Fibroblast of the conjunctiva (primary cell): ENCODE results near the gene CCDC116.
"Not testable (repeated sequence)": the region's sequence is repeated elsewhere in the genome, so short reads cannot be mapped to it uniquely, and the experiment has no call there.

ENCODE experiments used
- DNase-seq: peaks from one replicate; pipeline ENCODE4 v3.0.0-alpha.2; 2010; ENCODE audit warnings: low read depth

Gene CCDC116

DNA sequence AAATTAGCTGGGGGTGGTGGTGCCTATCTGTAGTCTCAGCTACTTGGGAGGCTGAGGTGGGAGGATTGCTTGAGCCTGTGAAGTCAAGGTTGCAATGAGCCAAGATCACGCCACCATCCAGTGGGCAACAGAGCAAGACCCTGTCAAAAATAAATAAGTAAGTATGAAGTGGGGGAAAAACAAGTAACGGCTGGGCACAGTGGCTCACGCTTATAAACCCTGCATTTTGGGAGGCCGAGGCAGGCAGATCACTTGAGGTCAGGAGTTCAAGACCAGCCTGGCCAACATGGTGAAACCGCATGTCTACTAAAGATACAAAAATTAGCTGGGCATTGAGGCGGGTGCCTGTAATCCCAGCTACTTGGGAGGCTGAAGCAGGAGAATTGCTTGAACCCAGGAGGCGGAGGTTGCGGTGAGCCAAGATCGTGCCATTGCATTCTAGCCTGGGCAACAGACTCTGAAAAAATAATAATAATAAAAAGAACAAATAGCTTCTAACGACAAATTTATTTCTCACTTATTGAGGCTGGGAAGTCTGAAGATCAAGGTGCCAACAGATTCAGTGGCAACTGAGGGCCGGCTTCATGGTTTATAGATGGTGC is 22.9 kb upstream of the CCDC116 start:
- not testable (repeated sequence) for DNase-seq

DNA sequence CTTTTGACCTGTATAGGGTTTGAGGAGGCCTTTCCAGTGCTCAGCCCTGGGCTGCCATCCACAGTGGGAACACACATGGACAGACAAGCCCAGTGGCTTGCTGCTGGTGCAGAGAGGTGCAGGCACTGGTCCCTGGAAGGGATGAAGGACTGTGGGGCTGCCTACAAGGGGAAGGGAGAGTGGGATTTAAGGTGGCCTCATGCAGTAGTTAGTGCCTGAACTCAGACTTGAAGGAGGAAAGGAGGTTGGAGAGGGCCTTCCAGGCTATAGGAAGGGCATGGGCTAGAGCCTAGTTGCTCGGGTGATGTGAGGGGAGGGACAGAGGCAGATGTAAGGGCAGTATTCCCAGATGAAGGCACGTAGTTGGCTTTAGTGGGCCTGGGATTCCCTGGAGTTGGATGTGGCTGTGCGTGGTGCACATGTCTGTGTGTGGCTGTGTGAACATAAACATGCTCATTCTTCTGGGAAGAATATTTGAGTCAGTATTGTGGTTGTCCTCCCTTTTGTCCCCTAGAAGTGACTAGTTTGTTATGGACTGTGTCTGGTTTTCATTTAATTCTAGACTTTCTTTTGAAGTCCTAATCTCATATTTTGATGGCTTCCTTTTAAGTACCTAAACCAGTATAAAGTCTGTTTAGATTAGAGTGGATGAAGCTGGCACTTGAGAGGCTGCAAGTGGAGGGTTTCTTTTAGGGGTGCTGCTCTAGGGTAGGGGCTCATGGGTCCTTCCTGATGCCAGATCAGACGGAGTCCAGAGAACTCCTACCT is 21.2 kb upstream of the CCDC116 start:
- no peak for DNase-seq

DNA sequence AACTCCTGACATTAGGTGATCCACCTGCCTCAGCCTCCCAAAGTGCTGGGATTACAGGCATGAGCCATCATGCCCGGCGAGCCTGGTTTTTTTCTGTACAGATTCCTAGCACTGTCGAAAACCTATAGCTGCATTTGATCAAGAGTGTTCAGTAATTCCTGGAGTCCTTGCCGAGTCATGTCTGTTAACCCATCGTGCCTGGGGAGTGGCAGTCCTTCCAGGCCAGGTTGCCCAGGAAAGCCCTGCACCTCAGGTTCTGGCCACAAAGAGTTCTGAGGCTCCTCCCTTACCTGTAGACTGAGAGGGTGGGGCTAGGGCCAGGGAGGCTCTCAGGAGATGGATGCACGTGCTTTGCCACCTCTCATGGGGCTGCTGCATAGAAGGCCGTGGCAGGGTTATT is 19.7 kb upstream of the CCDC116 start:
- DNase-seq, result no peak

DNA sequence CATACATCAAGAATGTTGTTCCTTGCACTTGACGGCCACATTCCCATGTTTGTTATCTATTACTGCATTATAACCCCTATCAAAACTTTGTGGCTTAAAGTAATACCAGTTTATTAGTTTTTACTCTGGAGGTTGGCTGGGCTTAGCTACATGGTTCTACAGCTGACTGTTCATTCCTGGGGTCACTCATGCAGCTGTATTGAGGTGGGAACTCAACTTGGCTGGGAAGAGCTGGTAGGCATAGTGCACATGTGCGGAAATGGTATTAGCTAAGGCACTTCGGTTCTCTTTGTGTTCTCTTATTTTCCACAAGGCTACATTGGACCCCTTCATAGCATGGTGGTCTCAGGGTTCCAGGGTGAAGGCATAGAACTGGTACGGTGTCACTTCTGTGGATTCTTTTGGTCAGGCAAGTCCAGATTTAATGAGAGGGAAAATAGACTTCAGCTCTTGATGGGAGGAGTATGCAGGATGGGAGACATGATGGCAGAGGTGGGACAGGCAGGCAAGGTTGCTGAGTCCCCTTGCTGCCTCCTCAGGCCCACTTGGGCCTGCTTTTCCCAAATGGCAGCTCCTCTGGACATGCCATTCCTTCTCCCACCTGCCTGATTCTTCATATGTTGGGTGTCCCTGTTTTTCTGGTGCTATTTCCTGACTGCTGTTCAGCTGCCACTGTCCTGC is 18.9 kb upstream of the CCDC116 start:
- DNase-seq, result no peak

DNA sequence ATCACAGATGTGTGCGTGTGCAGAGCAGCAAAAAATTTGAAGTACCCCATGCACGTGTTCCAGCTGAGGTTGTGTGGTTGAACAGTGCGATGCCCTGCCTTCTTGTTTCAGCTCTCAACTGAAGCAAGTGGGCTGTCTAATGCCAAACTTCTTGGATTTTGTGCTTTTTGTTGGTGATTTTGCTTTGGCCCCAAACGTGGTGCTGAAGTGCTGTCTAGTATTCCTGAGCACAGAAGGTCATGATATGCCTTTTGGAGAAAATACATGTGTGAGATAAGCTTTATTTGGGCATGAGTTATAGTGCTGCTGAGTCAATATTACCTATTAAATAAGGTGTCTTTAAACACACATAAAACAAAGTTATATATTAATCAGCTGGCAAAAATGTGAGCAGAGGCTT is 16.8 kb upstream of the CCDC116 start:
- no peak for DNase-seq

DNA sequence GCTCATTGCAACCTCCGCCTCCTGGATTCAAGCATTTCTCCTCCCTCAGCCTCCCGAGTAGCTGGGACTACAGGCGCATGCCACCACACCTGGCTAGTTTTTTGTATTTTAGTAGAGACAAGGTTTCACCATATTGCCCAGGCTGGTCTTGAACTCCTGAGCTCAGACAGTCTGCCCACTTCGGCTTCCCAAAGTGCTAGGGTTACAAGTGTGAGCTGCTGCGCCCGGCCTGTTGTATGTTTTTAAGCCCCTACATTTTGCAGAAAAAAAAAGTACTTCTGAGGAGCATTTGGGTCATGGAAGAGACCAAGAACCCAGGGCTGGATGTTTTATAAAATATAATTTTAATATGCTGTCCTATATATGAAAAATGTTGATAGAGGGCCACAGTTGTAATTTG is 15.2 kb upstream of the CCDC116 start:
- DNase-seq, result not testable (repeated sequence)

DNA sequence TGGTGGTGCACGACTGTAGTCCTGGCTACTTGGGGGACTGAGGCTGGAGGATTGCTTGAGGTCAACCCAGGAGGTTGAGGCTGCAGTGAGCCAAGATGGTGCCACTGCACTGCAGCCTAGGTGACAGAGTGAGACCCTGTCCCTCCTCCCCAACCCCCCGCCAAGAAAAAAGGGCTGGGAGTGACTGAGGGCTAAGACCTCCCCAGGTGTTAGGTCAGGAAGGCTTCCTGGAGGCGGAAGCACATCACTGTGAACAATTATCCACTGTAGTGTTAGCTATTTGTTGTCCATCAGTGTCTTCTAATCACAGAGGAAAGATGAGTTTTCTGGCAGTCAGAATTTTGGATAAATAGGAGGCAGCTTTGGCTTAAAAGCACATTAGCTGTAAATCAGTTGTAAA is 11.5 kb upstream of the CCDC116 start:
- no peak for DNase-seq

DNA sequence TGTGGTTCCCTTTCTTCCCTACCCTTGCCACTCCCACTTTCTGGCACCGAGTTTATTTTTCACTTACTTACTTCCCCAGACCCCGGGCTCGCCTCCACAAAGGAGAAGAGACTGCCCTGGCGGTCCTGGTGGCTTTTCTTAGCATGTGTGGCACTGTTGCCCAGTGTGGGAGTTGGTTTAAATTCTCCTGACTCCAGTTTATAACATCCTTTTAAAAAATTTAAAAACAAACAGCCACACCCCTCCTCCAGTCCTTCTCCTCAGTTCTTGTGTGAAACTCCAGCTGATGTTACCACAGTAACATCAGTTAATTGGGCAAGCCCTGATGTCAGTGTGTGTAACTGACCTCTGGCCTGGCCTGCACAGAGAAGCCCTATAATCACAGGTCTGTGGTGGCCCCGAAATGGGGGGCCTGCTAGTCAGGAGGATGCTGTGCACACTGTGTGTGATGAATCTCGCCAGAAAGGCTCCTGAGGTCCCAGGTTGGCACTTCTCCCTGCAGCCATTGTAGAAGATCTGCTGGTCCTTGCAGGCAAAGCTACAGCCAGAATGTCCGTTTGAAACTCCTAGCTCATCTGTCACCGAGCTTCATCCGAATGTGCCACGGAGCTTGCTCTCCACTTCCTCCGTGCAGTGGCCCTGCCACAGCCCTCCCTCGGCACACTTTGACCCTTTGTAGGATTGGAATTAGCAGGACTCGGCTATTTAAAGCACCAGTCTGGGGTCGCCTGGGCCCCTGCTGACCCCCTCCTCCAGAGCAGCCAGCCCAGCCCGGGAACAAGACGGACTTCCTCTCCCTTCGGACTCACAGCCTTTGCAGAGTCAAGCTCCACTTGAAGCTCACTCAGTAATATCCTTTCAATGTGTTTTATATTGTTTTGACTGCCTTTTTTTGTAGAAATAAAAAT is 10.3 kb upstream of the CCDC116 start:
- DNase-seq, result no peak

DNA sequence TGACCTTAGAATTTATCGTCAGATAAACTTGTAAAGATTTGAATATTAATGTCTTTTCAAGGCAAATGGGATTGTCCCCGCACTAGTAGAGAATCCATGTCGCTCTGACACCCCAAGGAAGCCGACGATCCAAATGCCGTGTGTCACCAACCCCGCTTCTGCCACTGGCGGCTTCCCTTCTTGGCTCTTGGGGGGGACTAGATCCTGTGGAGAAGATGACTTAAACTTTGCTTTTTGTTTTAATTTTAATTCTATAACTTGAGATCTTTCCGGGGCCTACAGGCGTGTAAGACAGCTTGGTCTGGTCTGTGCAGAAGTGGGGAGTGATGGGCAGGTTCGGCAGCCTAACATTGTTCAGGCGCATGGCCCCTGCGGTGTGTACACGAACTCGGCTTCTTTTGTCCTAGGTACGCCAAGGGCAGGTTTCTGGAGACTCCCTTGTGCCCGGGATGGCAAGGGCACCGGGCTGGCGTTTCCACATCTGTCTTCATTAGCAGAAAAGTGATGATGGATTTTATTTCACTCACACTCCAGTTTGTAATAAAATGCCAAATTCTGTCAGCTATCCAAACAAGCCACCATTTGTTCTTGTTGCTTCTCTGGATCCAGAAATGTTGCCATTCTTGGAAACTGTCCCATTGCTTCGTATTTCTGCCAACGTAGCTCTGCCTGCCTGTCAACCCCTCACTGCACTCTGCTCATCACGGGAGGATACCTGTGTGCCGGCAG is 9.5 kb upstream of the CCDC116 start:
- DNase-seq, result no peak

DNA sequence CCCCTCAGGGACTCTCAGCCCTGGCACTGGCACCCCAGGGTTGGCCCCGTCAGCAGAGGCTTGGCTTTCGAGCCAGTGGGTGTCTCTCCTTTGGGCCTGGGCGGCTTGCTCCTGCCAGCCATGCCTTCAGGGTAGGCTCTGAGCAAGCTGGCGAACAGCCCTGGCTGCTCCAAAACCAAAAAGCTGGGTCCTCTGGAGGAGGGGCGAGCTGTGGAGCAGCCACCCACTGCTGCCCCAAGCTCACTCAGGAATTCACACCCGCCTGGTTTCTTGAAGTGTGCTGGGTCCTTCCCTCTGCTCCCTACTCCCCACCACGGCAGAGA is 9.0 kb upstream of the CCDC116 start:
- no peak for DNase-seq

DNA sequence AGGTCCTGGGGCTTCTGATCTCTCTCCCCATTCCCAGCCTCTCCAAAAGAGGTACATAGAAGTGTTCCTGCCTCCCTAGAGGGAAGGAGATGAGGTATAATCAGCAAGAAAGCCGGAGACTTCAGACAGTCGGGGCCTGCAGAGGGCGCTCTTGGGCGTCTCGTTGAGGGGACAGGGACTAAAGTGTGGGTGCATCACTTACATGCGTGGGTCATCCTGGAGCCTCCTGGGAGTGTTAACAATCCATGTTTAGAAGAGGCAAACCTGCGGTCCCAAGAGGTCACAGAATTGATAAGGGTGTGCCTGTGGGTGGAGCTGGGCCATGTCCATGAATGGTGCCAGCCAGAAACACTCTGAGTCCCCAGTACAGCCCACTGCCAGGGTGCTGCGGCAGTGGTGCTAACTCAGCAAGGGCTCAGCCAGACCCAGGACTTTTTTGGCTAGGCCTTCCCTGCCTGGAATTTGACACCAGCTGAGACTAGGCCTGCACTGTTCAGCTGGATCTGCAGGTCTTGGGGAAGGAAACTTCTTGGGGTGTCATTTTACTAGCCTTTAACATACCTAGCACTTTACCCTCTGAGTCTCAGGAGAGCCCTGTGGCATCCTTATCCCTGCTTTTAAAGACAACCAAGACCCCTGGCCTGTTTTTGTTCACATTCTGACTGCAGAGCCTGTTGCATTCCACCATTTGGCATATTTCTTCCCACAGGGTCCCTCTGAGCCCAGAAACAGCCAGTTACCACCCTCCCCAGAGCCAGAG is 8.3 kb upstream of the CCDC116 start:
- DNase-seq, result no peak

DNA sequence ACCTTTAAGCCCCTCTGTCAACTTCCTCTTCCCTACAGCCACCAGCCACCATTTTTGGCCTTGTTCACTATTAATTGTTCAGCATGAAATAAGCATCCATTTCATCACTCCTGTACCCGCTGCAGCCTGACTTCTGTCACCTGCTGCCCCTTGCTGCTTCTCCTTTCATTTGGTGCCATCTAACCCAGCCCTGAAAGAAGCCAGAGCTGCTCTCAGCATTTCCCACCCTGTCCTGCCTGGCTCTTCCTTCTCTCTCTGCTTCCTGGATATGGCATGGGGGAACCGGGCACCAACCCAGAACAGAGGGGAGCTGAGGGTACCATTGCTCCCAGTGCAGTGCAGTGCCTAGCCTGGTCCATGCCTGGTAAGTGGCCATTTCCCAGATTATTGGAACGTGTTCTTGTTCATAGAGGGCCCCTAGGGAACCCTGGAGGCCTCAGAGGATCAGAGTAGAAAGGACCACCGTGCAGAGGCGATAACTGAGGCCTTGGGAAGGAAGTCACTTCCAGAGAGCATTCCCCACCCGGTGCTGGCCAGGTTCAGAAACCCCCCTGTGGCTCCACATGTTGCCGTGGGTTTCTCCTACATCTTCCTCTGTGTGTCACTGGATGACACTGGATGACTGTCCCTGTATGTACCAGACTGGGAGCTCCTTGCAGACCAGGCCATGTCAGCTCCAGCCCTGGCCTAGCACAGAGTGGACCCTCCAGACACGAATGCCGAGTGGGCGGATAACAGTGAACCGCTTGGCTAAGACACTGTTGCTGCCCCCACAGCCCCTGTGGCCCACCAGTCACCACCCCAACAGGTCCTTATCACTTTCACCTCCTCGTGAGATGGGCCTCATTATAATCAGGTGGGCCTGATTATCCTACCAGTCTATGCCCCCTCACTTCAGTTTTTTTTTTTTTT is 7.4 kb upstream of the CCDC116 start:
- DNase-seq, result no peak

DNA sequence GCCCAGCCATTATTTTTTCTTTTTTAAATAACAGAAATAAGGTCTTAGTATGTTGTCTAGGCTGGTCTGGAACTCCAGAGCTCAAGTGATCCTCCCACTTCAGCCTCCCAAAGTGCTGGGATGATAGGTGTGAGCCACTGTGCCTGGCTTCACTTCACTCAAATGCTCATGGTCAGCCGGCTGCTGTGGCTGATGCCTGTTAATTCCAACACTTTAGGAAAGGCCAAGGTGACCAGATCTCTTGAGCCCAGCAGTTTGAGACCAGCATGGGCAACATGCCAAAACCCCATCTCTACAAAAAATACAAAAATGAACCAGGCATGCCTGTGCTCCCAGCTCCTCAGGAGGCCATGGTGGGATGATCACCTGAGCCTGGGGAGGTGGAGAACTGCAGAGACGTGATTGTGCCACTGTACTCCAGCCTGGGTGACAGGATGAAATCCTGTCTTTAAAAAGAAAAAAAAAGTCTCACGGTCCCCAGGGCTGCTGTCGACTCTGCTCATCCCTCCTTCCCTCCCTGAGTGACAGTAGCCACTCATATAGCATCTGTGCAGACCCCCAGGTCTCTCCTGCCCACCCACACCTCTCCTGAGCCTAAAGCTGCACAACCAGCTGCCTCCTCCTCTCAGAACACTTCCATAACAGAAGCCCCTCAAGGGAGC is 6.4 kb upstream of the CCDC116 start:
- DNase-seq, result no peak

DNA sequence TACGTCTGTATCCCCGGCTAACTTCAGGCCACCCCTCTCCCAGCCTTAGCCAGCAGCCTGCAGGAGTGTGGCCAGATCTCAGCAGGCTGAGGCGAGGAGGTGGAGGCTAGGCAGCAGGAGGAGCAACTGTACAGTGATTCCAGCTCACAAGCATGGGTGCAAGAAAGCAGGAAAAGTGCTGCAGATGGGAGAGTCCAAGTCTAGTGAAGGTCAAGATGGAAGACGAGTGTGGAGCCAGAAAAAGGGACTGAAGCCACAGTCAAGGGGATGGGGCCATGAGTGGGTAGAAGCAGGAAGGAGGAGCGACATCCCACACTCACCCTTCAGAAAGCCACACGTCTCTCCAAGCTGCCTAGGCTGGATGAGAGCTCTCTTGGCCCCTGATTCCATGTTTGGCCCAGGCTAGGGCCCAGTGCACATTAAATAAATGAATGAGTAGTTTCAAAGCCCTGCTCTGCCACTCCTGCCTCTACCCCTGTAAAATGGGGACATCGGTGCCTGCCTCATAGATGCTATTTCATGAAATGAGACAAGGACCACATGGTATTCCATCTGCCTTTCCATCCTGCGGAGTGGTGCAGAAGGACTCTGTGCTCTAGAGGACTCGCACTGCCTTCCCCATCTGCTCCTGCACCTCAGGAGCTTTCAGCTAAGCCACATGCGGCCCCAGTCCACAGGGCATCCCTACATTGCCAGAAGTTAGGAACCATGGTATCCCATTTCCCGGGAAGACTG is 5.7 kb upstream of the CCDC116 start:
- no peak for DNase-seq

DNA sequence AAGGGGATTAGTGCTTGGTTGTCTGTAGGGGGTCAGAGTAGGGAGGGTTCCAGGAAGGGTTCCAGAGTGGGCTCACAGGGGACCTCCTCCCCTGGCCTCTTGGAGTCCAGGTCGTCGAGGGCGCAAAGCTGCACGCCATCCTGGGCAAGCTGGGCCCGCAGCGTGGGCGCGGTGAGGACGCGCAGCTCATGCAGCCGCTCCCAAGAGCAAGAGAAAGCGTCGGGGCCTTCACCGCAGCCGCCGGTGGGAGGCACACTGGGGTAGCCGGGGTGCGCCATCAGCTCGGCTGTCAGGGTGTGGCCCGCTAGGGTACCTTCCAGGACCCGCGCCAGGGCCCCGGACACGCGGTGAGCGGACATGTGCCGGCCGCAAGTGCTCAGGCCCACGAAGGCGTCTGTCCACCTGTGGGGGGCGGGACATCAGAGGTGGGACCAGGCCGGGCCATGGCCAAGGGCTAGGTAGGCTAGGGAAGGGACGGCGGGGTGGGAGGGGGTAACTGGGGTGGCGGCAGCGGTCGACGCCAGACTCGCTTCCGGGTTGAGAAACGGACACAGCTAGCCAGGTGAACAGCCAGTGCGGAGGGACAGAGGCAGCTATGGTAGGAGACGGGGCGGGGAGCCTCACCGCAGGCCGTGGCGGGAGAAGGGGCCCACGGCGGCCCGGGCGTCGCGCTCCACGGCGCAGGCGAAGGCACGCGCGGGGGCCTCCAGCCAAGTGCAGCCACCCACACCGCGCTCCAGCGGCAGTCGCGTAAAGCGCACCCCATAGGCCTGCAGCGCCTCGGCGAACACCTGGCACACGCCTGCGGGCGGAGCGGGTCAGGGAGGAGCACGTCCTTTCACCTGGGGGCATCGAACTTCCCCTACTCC is 3.9 kb upstream of the CCDC116 start:
- DNase-seq, result no peak

DNA sequence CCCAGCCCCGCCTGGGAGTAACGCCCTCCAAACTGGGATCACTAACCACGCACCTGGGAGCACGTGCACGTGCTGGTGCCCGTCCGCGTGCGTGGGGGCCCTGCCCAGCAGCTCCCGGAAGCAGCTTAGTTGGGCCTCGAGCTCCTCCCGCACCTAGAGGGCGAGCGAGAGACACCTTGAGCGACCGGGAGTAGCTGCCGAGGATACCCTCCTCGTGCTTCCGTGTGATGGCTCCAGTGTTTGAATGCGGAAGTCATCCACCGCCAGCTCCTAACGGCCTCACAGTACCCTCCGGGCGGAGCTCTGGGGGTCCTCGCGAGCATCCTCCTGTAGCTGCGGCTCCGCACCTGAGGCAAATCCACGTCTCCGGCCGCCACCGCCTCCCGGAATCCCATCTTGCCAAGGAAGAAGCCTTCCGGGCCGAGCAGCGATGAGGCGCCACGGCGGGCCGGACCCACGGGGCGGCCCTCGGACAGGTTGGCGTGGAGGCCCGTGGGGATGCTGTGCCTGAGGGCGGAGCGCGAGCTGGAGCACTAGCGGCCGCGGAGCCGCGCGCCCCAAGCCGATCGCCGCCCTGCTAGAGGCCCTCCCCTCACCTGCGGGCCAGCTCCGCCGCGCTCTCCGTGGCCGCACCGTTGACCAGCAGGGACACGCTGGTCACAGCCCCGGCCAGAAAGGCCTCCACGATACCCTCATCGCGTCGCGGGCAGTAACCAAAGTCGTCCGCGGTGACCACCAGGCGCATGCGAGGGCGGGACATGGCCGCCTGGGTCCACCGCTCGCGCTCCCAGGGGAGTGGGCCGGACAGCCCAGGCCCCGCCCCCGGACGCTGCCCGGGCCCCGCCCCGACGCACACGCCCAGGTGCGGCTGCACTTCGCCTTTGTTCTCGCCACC is 3.1 kb upstream of the CCDC116 start, which contains the start of gene YDJC:
YDJC (minus strand) TSS at position 768 of the 895 bp plus-strand sequence; CDS start at position 760, 8 bp downstream.
- DNase-seq, result peak; percentile 80

DNA sequence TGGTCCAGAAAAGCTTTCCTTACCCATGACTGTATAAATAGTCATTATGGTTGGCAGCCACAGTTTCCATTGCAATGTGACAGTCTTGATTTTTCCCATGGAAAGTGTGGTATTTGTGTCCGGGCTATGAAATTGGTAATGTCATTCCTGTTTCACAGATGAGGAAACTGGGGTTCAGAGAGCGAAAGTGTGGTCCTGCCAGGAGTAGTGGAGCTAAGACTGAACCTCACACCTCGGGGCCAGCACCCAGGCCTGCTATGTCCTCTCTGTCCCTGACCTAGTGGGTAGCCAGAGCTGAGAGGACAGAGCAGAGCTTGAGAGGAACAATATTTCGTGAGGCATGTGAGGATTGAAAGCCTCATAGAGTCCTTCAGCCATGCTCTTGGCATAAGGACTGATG is 1.5 kb upstream of the CCDC116 start:
- no peak for DNase-seq
